HL-60 (cell line): Measurements from ENCODE around the gene SCYGR2.

Experiments
- DNase-seq, 2 experiments: peaks; one replicate each; pipeline ENCODE4 v3.0.0-alpha.2; 2010 to 2020; ENCODE audit warnings: low read depth in 1 of 2, low spot score in 1 of 2
- H3K27ac ChIP-seq: fragments of 250-450 bp; sonication (Bioruptor Pico); replicated peaks from 2 replicates; pipeline ENCODE4 v1.5.1; 2020; ENCODE audit warnings: mild to moderate bottlenecking, moderate library complexity
- H3K27me3 ChIP-seq: fragments of 250-450 bp; sonication (Bioruptor Pico); 2 replicates; pipeline ENCODE4 v1.5.1; 2021; ENCODE audit warnings: mild to moderate bottlenecking, moderate library complexity; ENCODE audit not compliant: insufficient read depth, poor library complexity, severe bottlenecking
- H3K4me3 ChIP-seq: replicated peaks from 2 replicates; pipeline ENCODE4 v1.5.1; 2011; ENCODE audit warnings: mild to moderate bottlenecking, control low read depth, low read length; ENCODE audit not compliant: insufficient read depth
- CTCF ChIP-seq: IDR thresholded peaks from one replicate; pipeline ENCODE4 v1.5.1; 2011; ENCODE audit warnings: low read length, control low read depth, inconsistent platforms; ENCODE audit not compliant: insufficient read depth
- GABPA ChIP-seq: IDR thresholded peaks from 2 replicates; pipeline ENCODE4 v1.6.1; 2012; ENCODE audit warnings: low read depth
- POLR2AphosphoS5 ChIP-seq: IDR thresholded peaks from 2 replicates; pipeline ENCODE4 v1.6.1; 2012; ENCODE audit warnings: low read depth
- REST ChIP-seq: IDR thresholded peaks from 2 replicates; pipeline ENCODE4 v1.6.1; 2012; ENCODE audit warnings: low read depth; ENCODE audit not compliant: insufficient replicate concordance
- SPI1 ChIP-seq: IDR thresholded peaks from 2 replicates; pipeline ENCODE4 v1.6.1; 2012; ENCODE audit warnings: low read depth, mild to moderate bottlenecking, borderline replicate concordance

SCYGR2 gene

GRCh38 chr2:227592694-227593387 is 5.9 kb upstream of the SCYGR2 start:
- no peak for DNase-seq
- H3K27ac ChIP-seq, result no peak overlapping the region
- no peak overlapping the region for H3K4me3 ChIP-seq
- TF ChIP-seq POLR2AphosphoS5 (no peak), SPI1 (no peak), REST (no peak), GABPA (no peak), CTCF (no peak)
- no peaks in the 10 kb centered on the region for H3K27me3 ChIP-seq

GRCh38 chr2:227595797-227596196 is 2.9 kb upstream of the SCYGR2 start:
- Histone ChIP-seq H3K27me3 (peaks cover 2% of the 10 kb centered on the region), H3K4me3 (no peak overlapping the region), H3K27ac (no peak overlapping the region)
- no peak for DNase-seq
- TF ChIP-seq SPI1, result no peak
- TF ChIP-seq POLR2AphosphoS5, result no peak
- TF ChIP-seq GABPA, result no peak
- no peak for TF ChIP-seq CTCF
- no peak for TF ChIP-seq REST

GRCh38 chr2:227597036-227597435 is 1.7 kb upstream of the SCYGR2 start:
- H3K27ac ChIP-seq, result no peak overlapping the region
- no peak for DNase-seq
- no peak for TF ChIP-seq SPI1
- TF ChIP-seq GABPA, result no peak
- TF ChIP-seq CTCF, result no peak
- no peak for TF ChIP-seq POLR2AphosphoS5
- no peak for TF ChIP-seq REST
- H3K27me3 ChIP-seq, result peaks cover 2% of the 10 kb centered on the region
- H3K4me3 ChIP-seq, result no peak overlapping the region
